ENCODE measurements around the gene HIPK4.

Gene HIPK4

DNA sequence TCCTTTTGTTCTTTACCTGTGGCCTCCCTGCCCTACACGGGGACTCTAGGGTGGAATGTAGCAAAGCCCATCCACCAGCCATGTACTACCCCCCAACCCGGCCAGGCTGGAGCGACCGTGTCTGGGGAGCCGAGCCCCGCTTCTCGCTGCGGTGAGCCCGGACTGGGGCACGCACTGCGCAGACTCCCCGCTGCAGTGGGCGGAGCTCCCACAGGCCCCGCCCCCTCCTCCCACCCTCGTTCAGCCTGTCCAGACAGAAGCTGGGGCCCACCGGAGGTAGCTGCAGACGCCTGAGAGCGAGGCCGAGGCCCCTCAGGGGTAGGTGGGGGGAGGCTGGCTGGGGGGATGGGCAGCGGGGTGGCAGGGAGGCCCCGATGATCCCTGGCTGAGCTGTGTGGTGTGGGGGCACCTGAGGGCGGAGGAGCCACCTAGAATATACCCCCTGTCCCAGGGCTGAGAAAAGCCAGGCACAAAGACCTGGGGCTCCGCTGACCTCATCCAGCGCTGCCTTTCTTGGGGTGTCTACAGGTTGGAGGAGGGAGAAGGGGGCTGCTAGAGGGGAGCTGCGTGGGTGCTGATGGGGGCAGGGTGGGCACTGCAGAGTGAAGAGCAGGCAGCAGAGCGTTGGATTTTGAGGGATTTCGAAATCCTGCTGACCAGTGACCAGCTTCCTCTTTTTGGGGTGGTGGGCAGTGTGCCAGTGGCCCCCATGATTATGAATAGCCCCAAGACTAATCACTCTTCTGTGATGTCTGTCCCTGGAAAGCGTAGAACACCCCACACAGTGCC lies 24.2 kb downstream of the HIPK4 start:
- DNase-seq: peak; percentile 72

DNA sequence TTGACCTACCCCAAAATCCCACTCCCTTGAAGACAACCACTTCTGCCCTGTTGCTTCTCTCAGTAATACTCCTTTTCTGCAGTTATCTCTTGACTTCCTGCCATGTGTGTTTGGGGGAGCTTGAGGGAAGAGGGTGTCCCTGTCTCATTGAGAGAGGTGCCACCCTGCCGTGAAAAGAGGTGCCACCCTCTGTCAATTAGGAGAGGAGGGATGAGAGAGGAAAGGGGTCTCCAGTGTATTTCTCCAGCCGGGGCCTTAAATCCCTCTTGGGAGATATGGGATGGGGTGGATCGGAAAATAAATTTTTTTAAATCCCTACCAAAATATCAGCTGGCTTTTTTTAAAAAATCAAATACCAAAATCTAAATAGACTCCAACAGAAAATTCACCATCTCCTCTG lies 25.0 kb downstream of the HIPK4 start:
- DNase-seq: no peak

DNA sequence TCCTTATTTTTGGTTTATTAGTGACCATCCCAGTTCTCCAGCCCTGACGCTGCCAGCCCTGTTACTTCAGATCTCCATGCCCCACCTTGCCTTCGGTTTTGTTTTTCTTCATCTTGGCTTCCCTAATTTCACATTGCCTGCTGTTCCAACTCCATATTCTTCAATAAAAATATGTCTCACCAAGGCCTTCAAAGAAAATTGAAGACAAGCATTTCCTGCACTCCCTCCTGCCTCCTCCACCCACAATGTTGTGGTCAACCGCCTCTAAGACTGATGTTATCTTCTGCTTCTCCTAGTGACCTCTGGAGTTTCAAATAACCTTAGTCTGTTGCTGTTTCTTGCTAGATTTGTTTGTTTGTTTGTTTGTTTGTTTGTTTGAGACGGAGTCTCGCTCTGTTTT lies 26.9 kb downstream of the HIPK4 start:
- no peak for DNase-seq

DNA sequence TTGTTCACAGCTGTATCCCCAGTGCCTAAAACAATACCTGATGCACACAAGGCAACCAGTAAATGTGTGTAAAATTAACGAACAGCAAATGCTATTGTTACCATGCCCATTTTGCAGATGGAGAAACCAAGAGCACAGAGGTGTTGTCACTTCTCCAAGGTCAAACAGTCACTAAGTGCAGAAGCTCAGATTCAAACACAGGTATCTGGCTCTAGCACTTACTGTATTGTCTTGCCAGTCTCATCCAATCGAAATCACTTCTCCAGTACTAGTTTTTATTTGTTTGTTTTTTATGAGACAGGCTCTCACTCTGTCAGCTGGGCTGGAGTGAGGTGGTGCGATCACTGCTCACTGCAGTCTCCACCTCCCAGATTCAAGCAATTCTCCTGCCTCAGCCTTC lies 27.8 kb downstream of the HIPK4 start:
- no peak for DNase-seq

DNA sequence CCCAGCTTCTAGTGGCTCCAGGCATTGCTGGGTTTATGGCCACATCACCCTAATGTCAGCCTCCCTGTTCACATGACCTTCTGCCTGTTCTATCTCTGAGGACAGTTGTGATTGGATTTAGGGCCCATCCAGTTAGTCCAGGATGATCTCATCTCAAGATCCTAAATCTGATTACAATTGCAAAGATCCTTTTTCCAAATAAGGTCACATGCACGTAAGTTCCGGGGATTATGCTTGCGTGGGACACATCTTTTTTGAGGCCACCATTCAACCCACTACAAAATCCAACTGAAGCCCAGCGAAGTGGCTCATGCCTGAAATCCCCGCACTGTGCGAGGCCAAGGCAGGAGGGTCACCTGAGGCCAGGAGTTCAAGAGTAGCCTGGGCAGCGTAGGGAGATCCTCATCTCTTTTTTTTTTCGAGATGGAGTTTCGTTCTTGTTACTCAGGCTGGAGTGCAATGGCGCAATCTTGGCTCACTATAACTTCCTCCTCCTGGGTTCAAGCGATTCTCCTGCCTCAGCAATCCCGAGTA lies 29.2 kb downstream of the HIPK4 start:
- no peak for DNase-seq

DNA sequence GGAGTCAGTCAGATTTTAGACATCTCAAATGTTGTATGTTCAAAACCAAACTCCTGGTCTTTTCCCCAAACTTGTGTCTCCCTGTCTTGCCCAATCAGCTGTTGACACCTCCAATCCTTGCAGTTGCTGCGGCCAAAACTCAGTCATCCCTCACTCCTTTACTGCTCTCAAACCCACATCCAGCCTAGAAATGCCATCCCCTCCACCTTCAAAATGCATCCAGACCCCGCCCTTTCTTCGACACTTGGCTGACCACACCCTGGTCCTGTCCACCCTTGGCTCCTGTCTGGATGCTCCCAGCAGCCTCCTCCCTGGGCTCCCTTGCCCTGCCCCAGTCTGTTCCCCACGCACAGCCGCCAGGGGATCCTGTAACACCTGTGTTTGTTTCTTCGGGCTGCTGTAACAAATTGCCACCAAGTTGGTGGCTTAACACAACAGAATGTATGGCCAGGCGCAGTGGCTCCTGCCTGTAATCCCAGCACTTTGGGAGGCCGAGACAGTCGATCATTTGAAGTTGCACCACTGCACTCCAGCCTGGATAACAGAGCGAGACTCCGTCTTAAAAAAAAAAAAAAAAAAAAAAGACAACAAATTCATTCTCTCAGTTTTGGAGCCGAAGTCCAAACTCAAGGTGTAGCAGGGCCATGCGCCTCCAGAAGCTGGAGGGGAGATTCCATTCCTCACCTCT lies 29.8 kb downstream of the HIPK4 start:
- DNase-seq: no peak

DNA sequence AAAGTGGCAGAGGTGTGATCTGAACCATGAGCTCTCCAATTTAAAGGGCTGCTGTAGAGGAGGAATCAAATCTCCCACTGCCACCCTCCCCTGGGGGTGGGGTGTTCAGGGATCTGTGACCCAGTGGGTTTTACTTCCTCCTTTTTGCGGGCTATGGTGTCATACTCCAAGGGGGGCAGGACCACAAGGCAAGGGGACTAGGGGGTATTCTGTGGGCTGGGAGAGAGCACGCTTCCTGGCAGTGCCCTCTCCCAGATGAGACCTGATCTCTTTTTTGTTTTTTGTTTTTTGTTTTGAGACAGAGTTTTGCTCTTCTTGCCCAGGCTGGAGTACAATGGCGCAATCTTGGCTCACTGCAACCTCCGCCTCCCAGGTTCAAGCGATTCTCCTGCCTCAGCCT lies 31.2 kb downstream of the HIPK4 start:
- no peak for DNase-seq

DNA sequence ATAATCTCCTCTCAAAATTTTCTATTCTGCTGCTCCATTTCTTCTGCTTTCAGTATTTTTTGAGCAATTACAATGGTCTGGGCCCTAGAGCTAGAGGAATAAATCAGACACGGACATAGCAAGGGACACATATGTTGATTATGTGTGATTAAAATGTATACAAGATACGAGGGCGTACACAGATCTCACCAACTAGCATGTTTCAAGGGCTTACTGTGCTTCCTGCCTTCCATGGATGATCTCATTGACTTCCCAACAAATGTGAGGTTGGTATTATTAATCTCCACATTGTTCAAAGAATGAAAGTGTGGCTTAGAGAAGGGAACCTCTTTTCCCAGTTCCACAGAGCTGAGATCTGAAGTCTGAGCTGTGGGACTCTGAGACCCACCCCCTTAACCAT lies 32.3 kb downstream of the HIPK4 start:
- no peak for DNase-seq

DNA sequence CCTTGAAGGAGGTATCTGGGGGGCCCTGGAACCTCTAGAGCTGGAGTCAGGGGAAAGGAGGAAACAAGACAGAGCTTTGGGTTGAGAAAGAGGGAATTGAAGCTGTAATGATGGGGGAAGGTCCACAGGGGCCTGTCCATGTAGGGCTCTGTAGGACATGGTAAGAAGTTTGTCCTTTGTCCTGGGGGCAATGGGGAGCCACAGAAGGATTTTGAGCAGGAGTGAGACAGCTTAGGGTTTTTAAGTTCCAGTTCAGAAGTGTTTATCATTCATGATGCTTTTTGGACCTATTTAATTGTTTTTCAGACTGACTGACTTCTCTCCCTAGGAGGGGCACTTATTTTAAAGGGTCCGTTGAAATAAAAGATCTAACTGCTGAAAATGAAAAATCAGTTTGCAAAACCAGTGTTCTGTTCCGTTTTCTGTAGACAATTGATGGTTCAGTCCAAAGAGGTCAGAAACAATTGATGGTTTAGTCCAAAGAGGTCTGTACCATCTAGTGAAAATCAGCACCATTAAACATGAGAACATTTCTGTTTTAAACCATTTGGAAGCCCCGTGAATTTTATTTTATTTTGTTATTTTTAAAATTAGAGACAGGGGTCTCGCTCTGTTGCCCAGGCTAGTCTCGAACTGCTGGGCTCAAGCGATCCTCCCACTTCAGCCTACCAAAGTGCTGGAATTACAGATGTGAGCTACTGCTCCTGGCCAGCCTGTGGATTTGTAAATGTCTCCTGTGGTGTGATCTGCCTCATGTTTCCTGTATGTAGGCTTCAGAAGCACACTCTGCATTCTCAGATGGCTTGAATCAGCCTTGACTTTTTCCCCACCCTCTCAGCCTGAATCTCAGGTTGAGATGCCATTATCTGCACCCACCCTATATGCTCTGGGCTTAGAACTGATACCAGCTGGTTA lies 33.0 kb downstream of the HIPK4 start:
- DNase-seq: peak; percentile 27

DNA sequence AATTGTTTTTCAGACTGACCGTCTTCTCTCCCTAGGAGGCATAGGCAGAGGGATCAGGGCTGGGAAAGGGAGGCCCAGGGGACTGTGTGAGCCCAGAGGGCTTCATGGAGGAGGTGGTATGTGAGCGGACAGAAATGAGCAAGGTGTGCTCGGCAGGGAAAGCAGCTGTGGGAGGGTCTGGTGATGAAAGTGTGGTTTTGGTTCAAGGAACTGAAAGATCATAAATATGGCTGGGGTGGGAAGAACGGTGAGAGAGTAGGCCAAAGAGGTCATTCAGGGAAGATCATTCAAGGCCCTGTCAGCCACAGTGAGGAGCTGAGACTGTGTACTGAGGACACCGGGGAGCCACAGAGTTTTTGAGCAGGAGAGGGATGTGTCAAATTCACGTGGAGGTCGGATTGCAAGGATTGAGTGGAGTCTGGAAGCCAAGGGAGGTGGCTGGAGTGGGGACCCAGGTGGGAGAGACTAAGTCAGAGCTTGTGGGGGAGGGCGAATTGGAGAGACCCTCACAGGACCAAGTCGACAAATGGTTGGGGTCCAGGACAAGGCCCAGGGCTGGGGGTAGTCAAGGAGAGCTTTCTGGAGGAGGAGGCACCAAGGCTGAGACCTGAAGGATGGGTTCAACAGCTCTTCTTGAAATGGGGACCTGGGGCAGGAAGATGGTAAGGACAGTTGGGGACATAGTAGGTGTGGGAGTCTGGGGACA lies 33.9 kb downstream of the HIPK4 start:
- no peak for DNase-seq

DNA sequence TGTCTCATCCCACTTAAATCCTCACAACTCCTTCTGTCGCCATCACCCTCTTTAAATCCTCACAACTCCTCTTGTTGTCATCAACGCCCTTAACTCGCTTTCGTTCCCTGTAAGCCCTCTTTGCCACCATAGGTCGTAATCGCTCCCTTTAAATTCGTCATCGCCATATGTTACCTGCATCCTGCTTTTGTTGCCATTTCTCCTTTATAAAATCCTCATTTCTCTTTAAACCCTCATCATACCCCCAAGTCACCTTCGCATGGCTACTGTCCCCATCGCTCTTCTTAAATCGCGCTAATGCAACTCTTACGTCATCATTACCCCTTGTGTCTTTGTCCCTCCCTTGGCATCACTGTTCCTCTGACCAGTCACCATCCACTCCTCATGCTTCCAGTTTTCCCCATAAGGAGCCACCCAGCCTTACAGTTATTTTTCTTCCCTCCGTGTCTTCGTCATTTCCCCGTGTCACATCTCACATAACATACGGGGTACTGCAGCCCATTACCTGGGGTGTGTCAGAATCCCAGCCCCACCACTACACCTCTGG lies 40.9 kb downstream of the HIPK4 start:
- peak; percentile 42 for DNase-seq

DNA sequence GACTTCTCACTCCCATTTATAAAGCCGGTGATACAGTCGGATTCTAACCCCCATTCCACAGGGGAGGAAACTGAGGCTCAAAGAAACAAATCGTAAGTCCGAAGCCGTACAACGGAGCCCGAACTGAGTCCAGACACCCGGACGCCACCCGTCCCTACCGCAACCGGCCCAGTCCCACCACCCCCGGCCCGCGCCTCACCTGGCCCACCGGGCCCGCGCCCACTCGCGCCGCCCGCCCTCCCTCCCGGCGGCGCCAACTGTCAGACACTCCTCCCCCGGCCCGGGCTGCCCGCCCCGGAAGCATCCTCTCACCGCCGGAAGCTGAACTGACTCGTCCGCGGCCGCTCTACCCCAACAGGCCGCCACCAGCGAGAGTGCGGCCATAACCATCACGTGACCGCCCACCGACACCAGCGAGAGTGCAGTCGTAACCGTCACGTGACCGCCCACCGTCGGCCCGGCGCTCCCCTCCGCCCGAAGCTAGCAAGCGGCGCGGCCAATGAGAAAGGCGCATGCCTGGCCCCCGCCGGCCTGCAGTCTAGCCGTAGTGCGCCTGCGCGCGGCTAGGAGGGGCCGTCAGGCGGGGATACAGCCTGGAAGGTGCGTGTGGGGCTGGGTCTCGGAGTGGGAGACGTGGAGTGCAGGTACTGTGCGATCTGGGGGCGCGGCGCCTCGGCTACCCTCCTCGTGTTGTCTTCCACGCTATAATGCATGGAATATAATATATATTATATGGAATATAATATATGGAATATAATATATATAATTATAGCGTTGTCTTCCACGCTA lies 41.7 kb downstream of the HIPK4 start, which contains the start of the genes C19orf47 and PLD3:
Gene C19orf47 (minus strand): TSS at position 273 of the 789 bp plus-strand sequence. CDS start 6,540 bp downstream, outside the sequence.
Gene PLD3 (plus strand): TSS at position 571 of the 789 bp plus-strand sequence. CDS start 17,789 bp downstream, outside the sequence.
- peak; percentile 99 for DNase-seq

DNA sequence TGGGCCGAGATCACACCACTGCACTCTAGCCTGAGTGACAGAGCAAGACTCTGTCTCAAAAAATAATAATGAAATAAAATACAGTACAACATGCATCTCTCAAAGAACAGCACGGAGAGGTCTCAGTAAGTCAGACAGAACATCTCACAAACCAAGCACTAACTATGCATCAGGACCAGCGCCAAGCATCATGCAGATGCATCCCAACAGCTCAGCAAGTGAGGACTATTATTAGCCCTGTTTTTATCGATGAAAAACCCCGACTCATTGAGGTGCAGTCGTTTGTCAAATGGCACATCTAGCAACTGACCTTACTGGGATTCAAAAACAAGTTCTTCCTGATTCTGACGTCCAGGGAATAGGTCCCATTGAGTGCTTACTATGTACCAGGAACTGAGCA lies 45.6 kb downstream of the HIPK4 start:
- DNase-seq: no peak

DNA sequence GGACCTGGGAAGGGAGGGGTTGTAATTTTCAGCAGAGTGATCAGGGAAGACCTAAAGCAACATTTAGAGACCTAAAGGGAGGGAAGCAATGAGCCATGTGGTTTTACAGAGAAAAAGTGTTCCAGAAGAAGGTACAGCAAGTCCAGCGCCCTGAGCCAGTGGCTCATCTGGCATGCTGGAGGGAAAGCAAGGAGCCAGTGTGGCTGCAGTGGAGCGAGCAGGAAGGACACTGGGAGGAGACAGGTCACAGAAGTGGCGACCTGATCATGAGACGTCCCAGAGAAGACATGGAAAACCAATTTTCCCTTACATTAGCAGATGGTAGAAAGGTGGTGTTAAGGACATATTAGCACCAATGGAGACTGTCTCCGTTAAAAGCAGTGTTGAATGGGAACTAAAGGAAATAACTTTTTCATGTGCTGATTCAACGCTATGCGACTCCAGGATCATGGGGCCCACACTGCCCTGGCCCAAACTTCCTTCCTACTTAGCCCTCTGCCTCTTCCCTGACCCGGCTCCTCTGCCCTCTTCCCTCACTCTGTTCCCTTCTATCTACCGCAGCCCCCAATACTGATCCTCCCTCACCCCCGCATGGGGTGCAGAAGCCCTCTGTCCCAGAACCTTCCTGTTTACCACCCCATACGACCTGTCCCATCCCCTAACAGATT lies 47.2 kb downstream of the HIPK4 start:
- no peak for DNase-seq

DNA sequence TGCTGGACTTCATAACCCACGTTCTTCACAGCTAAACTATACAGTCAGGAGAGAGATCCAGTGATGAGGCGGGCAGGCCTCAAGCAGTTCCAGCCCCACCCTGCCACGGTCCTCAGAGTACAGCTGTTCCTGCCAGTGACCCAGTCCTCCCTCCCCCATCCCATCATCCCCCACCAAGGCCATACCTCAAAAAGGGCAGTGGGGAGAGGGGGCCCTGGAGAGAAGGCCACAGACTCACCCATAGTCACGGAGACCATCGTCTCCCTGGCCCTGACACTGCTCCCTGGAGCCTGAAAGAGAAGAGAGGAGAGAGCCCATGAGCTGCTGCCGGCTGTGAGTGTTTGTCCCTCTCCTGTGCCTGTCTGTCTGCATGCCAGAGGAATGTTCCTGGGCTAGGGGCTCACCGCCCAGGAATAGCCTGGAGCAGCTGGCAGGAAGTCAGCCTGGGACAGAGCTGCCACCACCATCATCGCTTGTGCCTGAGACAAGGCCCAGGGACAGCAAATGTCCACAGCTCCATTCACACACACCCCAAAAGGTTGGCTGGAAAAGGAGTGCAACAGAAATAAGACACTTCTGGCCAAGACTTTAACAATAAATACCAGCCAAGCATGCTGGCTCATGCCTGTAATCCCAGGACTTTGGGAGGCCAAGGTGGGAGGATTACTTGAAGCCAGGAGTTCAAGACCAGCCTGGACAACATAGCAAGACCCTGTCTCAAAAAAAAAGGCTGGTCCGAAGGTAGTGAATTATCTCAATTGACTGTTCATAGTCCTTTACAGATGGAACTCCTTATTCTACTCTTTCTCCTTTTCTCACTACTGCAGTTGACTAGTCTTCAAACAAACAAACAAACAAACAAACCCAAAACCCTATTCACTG lies 48.1 kb downstream of the HIPK4 start:
- DNase-seq: no peak

DNA sequence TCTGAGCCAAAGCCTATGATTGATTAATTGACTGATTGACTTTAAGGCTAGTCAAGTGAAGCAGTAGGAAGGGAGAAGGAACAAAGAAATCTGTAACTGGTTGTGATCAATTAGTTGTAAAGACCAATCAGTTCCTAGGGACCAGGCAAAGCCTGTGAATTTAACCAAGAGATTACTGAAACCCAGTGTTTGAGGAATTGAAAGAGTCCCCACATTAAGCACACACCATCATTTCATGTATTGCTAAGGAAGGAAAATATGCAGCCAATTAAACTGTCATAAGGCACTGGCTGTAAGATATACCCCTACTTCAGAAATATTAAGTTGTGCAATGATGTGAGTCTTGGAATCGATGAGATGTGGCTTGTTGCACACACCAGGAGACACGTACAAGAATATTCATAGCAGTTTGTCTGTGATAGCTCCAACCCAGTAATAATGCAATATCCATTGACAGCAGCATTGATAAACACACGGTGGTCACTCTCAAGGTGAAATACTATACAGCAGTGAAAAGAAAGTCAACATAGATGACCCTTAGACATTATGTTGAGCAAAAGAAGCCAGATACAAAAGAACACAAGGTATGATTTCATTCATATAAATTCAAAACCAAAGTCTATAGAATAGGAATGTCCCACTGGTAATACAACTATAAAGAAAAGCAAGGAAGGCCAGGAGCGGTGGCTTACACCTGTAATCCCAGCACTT lies 50.8 kb downstream of the HIPK4 start:
- no peak for DNase-seq

DNA sequence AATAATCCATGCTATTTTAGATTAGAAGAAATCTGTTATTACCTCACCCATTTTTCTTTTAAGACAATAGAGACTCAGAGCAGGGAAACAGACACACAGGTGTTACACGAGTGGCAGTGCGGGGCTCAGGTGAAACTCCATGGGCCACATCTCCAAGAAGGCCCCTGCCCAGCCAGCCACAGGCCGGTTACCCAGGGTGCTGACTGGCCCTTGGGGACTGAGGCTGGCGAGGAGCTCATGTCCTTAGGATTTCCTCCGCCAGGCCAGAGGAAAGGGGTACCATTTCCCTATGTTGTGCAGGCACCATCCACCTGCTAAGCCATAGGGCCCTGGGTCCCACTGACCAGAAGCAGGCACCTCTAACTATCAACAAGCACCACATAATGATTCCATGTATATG lies 52.4 kb downstream of the HIPK4 start:
- DNase-seq: no peak

DNA sequence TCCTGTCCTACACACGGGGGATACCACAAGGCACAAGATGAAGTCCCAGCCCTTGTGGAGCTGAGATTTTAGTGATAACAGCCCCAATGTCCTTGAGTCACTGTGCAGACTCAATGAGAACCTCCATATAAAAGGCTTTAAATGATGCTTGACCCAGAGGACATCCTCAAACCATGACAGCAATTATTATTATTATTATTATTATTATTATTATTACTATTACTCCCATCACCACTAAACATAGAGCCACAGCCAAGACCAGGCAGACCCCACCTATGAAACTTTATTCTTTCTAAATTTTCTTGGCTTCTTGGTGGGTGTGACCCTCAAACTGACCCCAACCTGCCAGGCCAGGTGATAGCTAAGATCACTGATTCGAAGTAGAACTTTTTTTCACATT lies 52.9 kb downstream of the HIPK4 start:
- no peak for DNase-seq

DNA sequence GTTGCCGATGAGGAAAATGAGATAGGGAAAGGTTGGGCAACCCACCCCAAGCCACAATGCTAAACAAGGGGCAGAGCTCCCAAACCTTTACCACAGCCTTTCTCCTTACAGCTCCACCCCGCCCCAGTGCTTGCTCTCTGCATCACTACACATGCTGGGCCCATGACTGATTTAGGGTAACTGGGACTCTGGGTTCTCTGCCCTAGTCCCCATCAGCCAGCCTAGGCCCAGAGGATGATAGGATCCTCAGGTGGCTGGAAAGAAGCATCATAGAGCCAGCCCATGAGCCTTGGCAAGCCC lies 53.4 kb downstream of the HIPK4 start:
- no peak for DNase-seq
